ENCODE data around the gene PHLDB1.

Gene PHLDB1

DNA sequence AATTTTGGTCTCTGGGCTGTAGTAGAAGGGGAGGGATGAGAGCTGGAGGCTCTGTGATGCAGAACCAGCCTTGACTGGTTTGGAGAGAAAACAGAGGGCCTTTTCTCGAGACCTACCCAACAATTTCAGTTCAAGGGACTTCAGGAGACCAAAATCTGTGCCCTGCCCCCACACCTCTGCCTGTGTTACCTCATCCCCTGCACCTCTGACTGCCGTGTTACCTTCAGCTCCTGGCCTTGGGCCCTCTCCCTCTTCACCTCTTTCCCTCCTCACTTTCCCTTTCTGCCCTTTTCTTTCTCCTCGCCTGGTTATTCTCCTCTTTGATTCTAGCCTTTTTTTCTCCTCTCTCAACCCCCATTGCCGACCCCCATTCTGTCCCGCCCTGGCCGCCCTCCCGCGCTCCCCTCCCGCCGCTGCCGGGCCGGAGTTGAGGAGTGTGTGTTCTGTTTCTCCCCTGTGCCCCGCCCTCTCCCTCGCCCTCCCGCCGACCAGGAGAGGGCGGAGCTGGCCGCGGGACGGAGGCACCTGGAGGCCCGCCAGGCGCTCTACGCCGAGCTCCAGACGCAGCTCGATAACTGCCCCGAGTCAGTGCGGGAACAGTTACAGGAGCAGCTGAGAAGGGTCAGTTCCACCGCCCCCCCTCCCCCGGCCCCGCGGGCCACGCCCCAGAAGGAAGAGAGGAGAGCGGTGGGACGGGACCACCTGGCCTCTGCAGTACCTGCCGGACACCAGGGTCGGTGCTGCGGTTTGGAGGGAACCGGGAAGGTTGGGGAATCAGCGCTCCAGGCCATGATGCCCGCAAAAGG lies 27.2 kb downstream of the PHLDB1 start:
- H3K27ac ChIP-seq: peak overlapping the region in 13 of 21 experiments; percentile 4 to 64 (median 35)
- peak overlapping the region in 2 of 7 experiments; percentile 4 to 12 for H3K4me3 ChIP-seq

DNA sequence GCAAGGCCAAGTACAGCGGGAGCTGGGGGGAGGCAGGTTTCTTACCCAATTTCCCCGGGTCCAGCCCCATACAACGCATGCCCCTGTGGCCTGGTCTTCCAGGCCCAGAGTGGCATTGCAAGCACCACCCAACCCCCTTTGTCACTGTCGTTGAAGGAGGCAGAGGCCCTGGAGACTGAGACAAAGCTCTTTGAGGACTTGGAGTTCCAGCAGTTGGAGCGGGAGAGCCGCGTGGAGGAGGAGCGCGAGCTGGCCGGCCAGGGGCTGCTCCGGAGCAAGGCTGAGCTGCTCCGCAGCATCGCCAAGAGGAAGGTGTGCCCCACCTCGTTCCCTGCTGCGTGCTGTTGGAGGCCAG lies 27.8 kb downstream of the PHLDB1 start:
- peak overlapping the region in 1 of 7 experiments; percentile 12 for H3K4me3 ChIP-seq
- H3K27ac ChIP-seq: peak overlapping the region in 8 of 21 experiments; percentile 11 to 60 (median 38)

DNA sequence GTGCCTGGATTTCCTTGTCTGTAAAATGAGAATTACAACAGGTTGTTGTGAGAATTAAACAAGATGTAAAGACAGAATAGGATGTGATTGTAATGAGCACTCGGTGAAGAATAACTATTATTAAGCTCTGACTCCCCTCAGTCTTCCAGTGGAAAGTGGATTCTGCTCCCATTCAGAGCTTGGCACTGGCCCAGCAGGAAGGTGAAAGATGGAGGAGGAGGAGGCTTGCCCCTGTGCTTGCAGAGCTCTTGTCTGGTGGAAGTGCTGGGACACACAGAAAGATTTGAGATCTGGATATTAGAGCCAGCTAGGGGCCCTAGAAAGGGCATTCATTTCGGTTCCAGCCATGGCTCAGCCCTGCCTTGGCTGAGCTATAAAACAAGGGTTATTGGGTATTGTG lies 28.2 kb downstream of the PHLDB1 start:
- Histone ChIP-seq H3K27ac (peak overlapping the region in 2 of 21 experiments; percentile 34 to 37), H3K4me3 (no peak overlapping the region)

DNA sequence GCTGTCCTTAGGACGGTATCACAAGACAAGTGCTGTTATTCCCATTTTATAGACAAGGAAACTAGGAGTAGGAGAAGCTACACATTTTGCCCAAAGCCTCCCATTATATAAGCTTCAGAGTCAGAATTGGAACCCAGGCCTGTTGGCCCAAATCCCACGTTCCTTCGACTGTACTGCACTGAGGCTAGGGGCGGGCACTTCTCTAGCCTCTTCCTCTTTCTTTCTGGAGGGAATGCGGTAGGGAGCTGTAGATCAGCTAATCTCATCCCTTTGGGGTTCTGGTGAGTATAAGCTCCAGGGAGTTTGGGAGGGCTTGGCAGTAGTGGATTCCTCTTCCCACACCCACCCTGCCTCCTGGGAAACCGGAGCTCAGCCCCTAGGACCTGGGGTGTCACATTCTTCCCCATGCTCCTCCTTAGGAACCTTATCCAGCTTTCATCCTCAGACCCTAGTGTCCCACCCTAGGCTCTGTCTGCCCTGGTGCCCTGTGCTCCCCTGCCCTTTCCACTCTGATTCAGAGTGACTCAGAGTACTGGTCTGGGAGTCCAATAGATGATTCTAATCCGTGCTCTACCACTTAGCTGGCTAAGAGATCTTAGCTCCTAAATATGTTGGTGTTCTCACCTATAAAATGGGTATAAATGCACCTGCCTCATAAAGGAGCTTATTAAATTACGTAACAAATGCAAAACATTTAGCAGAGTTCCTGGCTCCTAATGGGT lies 29.3 kb downstream of the PHLDB1 start:
- Histone ChIP-seq H3K27ac (no peak overlapping the region), H3K4me3 (no peak overlapping the region)

DNA sequence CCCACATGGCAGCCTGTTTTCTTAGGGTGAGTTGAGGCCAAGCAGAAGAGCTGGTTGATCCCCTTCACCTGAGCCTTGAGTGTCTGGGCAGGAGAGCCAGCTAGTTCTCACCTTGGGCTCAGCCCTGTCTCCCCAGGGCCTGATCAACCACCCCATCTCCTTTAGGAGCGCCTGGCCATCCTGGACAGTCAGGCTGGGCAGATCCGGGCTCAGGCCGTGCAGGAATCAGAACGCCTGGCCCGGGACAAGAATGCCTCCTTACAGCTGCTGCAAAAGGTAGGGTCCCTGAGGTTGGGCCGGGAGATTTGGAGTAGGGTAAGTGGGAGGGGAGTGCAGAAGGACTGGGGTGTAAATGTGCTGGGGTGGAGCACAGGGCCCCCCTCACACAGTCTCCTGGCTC lies 31.3 kb downstream of the PHLDB1 start:
- no peak overlapping the region for H3K4me3 ChIP-seq
- peak overlapping the region in 1 of 21 experiments; percentile 30 for H3K27ac ChIP-seq

DNA sequence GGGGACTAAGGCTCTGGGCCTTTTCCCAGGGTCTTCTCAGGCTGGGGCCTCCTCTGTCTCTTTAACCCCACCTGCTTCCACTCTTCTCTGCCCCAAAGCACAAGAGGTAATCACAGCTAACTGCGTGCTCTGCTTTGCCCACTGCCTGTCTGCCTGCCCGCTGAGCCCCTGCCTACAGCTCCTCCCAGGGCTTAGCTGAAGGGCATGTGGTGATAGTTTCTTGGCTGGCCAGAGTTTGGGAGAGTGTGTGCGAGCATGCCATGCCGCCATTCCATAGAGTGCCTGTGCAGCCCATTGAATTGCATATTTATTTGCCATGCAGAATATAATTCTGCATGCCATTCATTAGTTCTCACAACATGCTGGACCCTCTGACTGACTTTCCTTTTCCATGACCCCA lies 32.5 kb downstream of the PHLDB1 start:
- Histone ChIP-seq H3K4me3 (no peak overlapping the region), H3K27ac (peak overlapping the region in 1 of 21 experiments; percentile 19)

- H3K27ac ChIP-seq: peak overlapping the region in 1 of 21 experiments; percentile 9
- H3K4me3 ChIP-seq: no peak overlapping the region
Measured at GRCh38 chr11:118640332-118641154, 33.1 kb downstream of the PHLDB1 start.

DNA sequence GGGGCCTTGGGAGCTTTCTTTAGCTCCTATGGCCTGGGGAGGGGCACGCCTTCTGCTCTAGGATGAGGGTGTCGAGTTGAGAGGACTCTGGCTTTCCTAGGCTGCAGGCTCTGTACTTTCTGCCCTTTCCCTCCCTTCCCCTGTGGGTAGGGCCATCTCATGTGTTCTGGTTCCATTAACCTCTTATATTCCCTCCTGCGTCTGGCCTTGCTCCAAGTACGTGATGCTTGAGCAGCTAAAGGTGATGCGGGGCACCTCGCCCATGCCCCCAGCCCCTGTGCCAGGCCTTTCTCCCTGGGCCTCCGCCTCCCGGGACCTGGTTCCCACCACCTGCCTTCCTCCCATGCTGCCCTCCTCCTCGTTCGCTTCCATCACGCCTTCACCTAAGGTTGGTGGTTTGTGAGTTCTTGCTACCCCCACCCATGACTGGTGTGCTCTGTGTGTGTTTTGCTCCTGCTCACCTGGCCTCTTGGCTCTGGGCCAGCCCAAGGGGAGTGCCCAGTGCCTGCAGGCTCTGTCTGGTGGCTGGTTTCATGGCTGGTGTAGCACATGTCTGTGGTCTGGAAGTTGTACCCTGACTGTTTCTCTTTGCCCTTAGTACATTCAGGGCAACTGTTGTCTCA lies 34.1 kb downstream of the PHLDB1 start:
- Histone ChIP-seq H3K27ac (peak overlapping the region in 1 of 21 experiments; percentile 19), H3K4me3 (no peak overlapping the region)

DNA sequence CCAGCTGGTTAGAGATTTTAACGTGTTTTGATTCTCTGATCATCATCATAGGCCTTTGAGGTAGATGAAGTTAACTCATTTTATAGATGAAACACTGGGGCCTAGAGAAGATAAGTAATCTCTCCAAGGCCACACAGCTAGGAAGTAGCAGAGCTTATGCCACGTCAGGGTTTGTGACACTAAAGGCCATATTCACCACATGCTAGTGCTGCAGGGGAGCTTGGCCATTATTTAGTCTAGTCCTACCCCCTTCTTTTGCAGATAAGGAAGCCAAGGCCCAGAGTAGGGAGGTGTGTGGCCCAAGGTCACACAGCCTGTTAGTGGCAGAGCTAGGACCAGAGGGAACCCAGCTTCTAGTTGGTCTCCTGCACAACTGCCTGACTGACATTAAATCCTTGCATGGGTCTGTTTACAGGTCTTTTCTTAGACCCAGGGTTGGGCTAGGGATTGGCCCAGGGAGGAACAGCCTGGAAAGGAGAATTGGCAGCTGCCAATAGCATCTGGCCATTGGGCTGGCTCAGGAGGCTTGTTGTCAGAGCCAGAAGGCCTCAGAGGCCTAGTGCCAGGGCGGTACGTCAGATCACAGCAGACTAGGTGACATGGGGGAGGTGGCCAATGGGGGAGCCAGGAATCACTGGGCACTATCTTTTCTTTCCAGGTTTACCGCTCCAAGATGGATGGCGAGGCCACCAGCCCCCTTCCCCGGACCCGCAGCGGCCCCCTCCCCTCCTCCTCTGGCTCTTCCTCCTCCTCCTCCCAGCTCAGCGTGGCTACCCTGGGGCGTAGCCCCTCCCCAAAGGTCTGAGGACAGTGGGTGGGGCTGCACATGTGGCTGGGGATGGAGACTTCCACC lies 36.0 kb downstream of the PHLDB1 start:
- no peak overlapping the region for H3K4me3 ChIP-seq
- H3K27ac ChIP-seq: peak overlapping the region in 2 of 21 experiments; percentile 4 to 28

- Histone ChIP-seq H3K27ac (peak overlapping the region in 2 of 21 experiments; percentile 4 to 28), H3K4me3 (no peak overlapping the region)
Measured at GRCh38 chr11:118643995-118644345, 36.6 kb downstream of the PHLDB1 start.

GRCh38 chr11:118644496-118644895 lies 37.1 kb downstream of the PHLDB1 start:
- H3K4me3 ChIP-seq: no peak overlapping the region
- H3K27ac ChIP-seq: no peak overlapping the region

- H3K4me3 ChIP-seq: no peak overlapping the region
- H3K27ac ChIP-seq: no peak overlapping the region
Measured at GRCh38 chr11:118645066-118645715, 37.8 kb downstream of the PHLDB1 start.

DNA sequence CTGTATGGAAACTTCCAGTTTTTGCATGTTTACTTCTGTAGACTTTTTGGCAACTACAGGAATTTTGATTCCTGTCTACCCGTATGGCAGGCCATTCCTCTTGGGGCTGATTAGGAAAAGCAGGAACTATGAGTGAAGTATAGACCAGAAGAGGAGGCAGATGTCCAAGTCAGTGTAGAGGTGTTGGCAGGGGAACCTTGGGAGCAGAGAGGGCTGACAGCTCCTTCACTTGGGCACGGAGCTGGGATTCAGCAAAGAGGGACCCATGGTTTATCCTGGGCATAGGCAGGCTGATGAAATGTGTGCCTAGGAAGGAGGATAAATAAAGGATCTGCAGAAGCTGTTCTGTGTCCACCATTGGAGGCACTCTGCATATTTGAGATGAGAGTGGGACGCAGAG lies 39.0 kb downstream of the PHLDB1 start:
- Histone ChIP-seq H3K27ac (no peak overlapping the region), H3K4me3 (no peak overlapping the region)

DNA sequence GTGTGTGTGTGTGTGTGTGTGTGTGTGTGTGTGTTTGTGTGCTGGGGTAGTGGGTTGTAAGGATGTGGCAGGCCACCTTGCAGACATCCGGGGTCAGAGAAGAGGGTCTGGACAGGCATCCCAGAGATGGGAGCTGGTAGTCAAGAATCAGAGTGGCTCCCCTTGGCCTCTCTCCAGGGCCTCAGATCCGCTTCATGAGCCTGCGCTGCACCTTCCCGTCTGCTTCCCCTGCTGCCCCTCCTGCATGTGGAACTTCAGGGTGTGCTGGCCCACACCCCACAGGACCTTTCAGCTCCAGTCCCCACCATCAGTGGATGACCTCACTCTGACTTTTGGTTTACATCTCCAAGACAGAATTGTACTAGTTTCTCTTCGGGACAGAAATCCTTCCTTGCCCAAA lies 40.9 kb downstream of the PHLDB1 start:
- no peak overlapping the region for H3K4me3 ChIP-seq
- peak overlapping the region in 1 of 21 experiments; percentile 11 for H3K27ac ChIP-seq

GRCh38 chr11:118649941-118650340 lies 42.5 kb downstream of the PHLDB1 start:
- Histone ChIP-seq H3K27ac (no peak overlapping the region), H3K4me3 (no peak overlapping the region)

- no peak overlapping the region for H3K27ac ChIP-seq
- no peak overlapping the region for H3K4me3 ChIP-seq
Measured at GRCh38 chr11:118650366-118650765, 43.0 kb downstream of the PHLDB1 start.

GRCh38 chr11:118651820-118652219 lies 44.4 kb downstream of the PHLDB1 start:
- Histone ChIP-seq H3K4me3 (no peak overlapping the region), H3K27ac (no peak overlapping the region)

DNA sequence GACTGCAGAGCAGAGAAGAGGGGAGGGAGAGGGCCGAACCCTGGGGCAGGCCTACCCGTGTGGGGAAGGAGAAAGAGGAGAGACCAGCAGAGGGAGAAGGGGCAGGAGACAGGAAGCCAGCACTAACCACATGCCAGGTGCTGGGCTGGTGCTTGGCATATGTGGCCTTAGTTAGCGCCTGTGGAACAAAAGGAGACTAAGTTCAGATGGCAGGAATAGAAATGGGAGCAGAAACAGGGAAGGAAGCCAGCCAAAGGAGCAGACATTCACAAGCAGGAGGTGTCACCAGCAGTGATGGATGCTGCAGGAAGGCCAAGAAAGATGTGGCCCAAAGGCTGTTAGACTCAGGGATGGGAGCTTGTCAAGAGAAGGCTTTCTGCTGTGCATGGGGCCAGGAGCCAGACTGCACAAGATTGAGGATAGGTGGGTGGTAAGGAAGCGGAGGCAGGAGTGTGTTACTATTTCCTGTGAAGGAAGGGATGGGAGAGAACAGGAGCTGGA lies 45.3 kb downstream of the PHLDB1 start:
- no peak overlapping the region for H3K27ac ChIP-seq
- H3K4me3 ChIP-seq: no peak overlapping the region
